GM12892 (cell line): ENCODE results near the gene XPR1.

Source experiments
- POLR2A ChIP-seq: IDR thresholded peaks from 2 replicates; pipeline ENCODE4 v1.6.1; 2011; ENCODE audit warnings: low read depth, low read length, control low read depth
- POLR2AphosphoS5 ChIP-seq: IDR thresholded peaks from 2 replicates; pipeline ENCODE4 v1.6.1; 2011; ENCODE audit warnings: low read depth, low read length, control low read depth
- TAF1 ChIP-seq: IDR thresholded peaks from 2 replicates; pipeline ENCODE4 v1.6.1; 2011; ENCODE audit warnings: low read depth, mild to moderate bottlenecking, control low read depth, low read length, borderline replicate concordance

GRCh38 chr1:180908074-180908765, 276.4 kb downstream of the XPR1 start:
- no peak for TF ChIP-seq POLR2AphosphoS5
- no peak for TF ChIP-seq POLR2A
- no peak for TF ChIP-seq TAF1
